OCI-LY3 (cell line): ENCODE measurements around the gene HTT.

Experiments used
- EZH2phosphoT487 ChIP-seq: fragments of 200-600 bp; shearing (Covaris generic); IDR thresholded peaks from 2 replicates; pipeline ENCODE4 v1.6.1; 2018; ENCODE audit warnings: antibody characterized with exemption, mixed run types, low read depth
- TF ChIP-seq, protein P1 (sequence below): fragments of 200-600, 300-600 bp; sonication (generic); IDR thresholded peaks from 2 replicates; pipeline ENCODE4 v1.5.1; 2014; ENCODE audit warnings: antibody characterized with exemption, low read length, low read depth

GRCh38 chr4:3043282-3044020 is 31.0 kb upstream of the HTT start:
- TF ChIP-seq, protein P1, sequence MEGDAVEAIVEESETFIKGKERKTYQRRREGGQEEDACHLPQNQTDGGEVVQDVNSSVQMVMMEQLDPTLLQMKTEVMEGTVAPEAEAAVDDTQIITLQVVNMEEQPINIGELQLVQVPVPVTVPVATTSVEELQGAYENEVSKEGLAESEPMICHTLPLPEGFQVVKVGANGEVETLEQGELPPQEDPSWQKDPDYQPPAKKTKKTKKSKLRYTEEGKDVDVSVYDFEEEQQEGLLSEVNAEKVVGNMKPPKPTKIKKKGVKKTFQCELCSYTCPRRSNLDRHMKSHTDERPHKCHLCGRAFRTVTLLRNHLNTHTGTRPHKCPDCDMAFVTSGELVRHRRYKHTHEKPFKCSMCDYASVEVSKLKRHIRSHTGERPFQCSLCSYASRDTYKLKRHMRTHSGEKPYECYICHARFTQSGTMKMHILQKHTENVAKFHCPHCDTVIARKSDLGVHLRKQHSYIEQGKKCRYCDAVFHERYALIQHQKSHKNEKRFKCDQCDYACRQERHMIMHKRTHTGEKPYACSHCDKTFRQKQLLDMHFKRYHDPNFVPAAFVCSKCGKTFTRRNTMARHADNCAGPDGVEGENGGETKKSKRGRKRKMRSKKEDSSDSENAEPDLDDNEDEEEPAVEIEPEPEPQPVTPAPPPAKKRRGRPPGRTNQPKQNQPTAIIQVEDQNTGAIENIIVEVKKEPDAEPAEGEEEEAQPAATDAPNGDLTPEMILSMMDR: no peak
- no peak for TF ChIP-seq EZH2phosphoT487
